SK-N-MC (cell line): ENCODE results near the gene HAUS5.

Source experiments
- FOXP2 ChIP-seq: optimal IDR thresholded peaks from 2 replicates; pipeline ENCODE3; 2011; ENCODE audit warnings: mild to moderate bottlenecking, moderate library complexity; ENCODE audit not compliant: insufficient read depth; ENCODE audit errors: extremely low read length, control extremely low read depth
- POLR2AphosphoS5 ChIP-seq: IDR thresholded peaks from 2 replicates; pipeline ENCODE4 v1.6.1; 2012; ENCODE audit warnings: mild to moderate bottlenecking, low read depth, low read length, borderline replicate concordance

DNA sequence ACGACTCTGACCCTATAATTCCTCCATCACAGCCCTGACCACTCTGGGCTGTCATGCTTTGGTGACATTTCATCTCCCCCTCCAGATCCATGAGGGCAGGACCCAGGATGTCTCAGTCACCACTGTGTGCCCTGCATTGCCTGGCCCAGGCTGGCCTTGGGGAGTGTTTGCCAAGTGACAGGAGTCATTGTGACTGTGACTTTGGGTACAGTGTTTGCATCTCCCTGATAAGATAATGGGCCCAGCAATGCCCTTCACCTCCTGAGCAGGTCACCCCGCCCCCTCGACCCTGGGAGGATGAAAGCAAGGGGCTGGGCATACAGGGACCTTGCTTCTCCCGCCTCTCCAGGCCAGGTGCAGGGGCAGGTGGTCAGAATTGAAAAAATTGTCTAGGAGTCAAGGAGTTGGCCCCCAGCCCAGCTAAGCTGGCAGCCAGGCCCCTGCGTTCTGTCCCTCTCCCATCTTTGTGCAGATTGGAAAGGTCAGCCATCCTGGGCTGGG, 43.2 kb upstream of the HAUS5 start:
- TF ChIP-seq FOXP2 (no peak), POLR2AphosphoS5 (no peak)
